Natural killer cell (primary cell): Measurements from ENCODE around the gene TMEM255B. TPM values are rescaled to one million over a fixed set of nuclear protein-coding genes. Genes with fewer than 3 reads are reported as not detected.

Source experiments
- ATAC-seq, 3 donors: fragments of 150-1000 bp in 2 of 3; fragments of 200-7000 bp in 1 of 3; cut with Tn5 transposase; 1 replicate in 1 of 3; 2 replicates in 2 of 3; pipeline ENCODE4 v1.10.0; 2021; ENCODE audit warnings: mild to moderate bottlenecking in 2 of 3, moderate library complexity in 2 of 3
- DNase-seq, 2 donors: peaks; one replicate each; pipeline versions ENCODE4 v3.0.0 to v3.0.0-alpha.2; 2013 to 2021; ENCODE audit warnings: mixed read lengths in 1 of 2
- H3K27ac ChIP-seq: one replicate; pipeline ENCODE4 v1.5.1; 2013; ENCODE audit warnings: mild to moderate bottlenecking, low read length
- H3K27me3 ChIP-seq: one replicate; pipeline ENCODE4 v1.6.1; 2013; ENCODE audit warnings: low read length; ENCODE audit not compliant: control insufficient read depth, insufficient read depth
- H3K36me3 ChIP-seq: one replicate; pipeline ENCODE4 v1.6.1; 2013; ENCODE audit warnings: low read length; ENCODE audit not compliant: control insufficient read depth, insufficient read depth
- H3K4me1 ChIP-seq: one replicate; pipeline ENCODE4 v1.6.1; 2013; ENCODE audit warnings: low read length; ENCODE audit not compliant: control insufficient read depth, insufficient read depth
- H3K4me3 ChIP-seq: one replicate; pipeline ENCODE4 v1.5.1; 2013; ENCODE audit warnings: low read length
- H3K9me3 ChIP-seq: one replicate; pipeline ENCODE4 v1.6.1; 2013; ENCODE audit warnings: low read length; ENCODE audit not compliant: control insufficient read depth, insufficient read depth
- H3K27ac Mint-ChIP-seq, 2 donors: one replicate each; pipeline ENCODE4 v1.8.0; 2022; ENCODE audit warnings: mild to moderate bottlenecking in 2 of 2, mixed read lengths in 2 of 2, moderate library complexity in 1 of 2
- H3K27me3 Mint-ChIP-seq, 2 donors: one replicate each; pipeline ENCODE4 v1.8.0; 2022; ENCODE audit warnings: low read depth in 2 of 2, mixed read lengths in 2 of 2
- H3K36me3 Mint-ChIP-seq: one replicate; pipeline ENCODE4 v1.8.0; 2022; ENCODE audit warnings: mixed read lengths
- H3K4me1 Mint-ChIP-seq, 2 donors: one replicate each; pipeline ENCODE4 v1.8.0; 2022; ENCODE audit warnings: mixed read lengths in 2 of 2
- H3K4me3 Mint-ChIP-seq: one replicate; pipeline ENCODE4 v1.8.0; 2022; ENCODE audit warnings: mild to moderate bottlenecking, moderate library complexity, mixed read lengths
- H3K9me3 Mint-ChIP-seq, 2 donors: one replicate each; pipeline ENCODE4 v1.8.0; 2022; ENCODE audit warnings: mixed read lengths in 2 of 2
- WGBS: methylation state at CpG from one replicate; pipeline ENCODE4 v1.1.7; 2013; ENCODE audit warnings: missing lambda C conversion rate; ENCODE audit not compliant: insufficient coverage; 5-methylcytosine and 5-hydroxymethylcytosine counted together
- intact Hi-C: fragments of 100-400 bp; cut with micrococcal nuclease; formaldehyde crosslinking; loops from one replicate; pipeline ENCODE4 v1.14.2; 2022
- total RNA-seq, 4 donors: library from RNA; stranded (reverse); fragments of 120-200 nt in 1 of 4; gene quantifications; one replicate each; pipeline versions ENCODE4 v1.2.3 to v1.2.4, GENCODE V29; 2013 to 2022
- TF ChIP-seq, protein P1 (sequence below): fragments of 200-600 bp; IDR thresholded peaks from one replicate; pipeline ENCODE4 v1.8.0; 2022; ENCODE audit warnings: antibody characterized with exemption

Gene TMEM255B
- total RNA-seq, 3 donors from 2014 or later (not counting 1 experiment from before 2014, with no cell fraction given) = 0.38 to 3.0 (median 1.0) TPM

DNA sequence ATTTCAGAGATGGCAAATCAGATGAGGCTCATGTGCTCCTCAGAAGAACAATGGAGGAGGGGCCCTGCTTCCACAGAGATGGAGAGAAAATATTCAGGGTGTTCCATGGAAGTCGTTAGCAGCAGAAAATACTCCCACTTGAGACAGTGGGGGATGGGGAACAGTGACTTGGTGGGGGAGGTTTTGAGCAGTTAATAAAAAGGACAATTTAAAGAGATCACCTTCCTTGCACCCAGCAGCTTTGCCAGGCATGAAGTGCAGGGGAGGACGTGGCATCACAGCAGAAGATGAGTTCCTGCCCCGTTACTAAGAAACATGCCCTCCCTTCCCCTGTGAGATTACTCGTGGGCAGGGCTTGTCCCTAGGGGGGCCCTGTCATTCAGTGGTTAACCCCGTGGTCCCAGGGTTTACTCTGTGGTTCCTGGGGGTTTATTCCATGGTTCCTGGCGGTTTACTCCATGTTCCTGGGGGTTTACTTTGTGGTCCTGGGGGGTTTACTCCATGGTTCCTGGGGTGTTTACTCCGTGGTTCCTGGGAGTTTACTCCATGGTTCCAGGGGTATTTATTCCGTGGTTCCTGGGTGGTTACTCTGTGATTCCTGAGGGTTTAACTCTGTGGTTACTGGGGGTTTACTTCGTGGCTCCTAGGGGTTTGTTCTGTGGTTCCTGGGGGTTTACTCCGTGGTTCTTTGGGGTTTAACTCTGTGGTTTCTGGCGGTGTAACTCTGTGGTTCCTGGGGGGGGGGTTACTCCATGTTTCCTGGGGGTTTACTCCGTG lies 49.2 kb downstream of the TMEM255B start:
- intact Hi-C loops = no loop called here
- H3K36me3 Mint-ChIP-seq = no peaks in the 10 kb centered on the region
- Histone ChIP-seq H3K36me3 (no peaks in the 10 kb centered on the region), H3K27ac (no peak overlapping the region), H3K9me3 (peaks cover 9% of the 10 kb centered on the region), H3K4me1 (no peaks in the 10 kb centered on the region), H3K4me3 (no peak overlapping the region), H3K27me3 (no peaks in the 10 kb centered on the region)
- 61% methylated on average over 12 of the region's 12 CpGs for WGBS
- H3K27ac Mint-ChIP-seq = no peak overlapping the region
- no peaks in the 10 kb centered on the region for H3K27me3 Mint-ChIP-seq
- DNase-seq (no peak), ATAC-seq (no peak)
- no peaks in the 10 kb centered on the region for H3K9me3 Mint-ChIP-seq
- no peak overlapping the region for H3K4me3 Mint-ChIP-seq
- peaks cover 0 to 5% of the 10 kb centered on the region in 2 donors for H3K4me1 Mint-ChIP-seq
- TF ChIP-seq, protein P1, sequence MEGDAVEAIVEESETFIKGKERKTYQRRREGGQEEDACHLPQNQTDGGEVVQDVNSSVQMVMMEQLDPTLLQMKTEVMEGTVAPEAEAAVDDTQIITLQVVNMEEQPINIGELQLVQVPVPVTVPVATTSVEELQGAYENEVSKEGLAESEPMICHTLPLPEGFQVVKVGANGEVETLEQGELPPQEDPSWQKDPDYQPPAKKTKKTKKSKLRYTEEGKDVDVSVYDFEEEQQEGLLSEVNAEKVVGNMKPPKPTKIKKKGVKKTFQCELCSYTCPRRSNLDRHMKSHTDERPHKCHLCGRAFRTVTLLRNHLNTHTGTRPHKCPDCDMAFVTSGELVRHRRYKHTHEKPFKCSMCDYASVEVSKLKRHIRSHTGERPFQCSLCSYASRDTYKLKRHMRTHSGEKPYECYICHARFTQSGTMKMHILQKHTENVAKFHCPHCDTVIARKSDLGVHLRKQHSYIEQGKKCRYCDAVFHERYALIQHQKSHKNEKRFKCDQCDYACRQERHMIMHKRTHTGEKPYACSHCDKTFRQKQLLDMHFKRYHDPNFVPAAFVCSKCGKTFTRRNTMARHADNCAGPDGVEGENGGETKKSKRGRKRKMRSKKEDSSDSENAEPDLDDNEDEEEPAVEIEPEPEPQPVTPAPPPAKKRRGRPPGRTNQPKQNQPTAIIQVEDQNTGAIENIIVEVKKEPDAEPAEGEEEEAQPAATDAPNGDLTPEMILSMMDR = no peak

DNA sequence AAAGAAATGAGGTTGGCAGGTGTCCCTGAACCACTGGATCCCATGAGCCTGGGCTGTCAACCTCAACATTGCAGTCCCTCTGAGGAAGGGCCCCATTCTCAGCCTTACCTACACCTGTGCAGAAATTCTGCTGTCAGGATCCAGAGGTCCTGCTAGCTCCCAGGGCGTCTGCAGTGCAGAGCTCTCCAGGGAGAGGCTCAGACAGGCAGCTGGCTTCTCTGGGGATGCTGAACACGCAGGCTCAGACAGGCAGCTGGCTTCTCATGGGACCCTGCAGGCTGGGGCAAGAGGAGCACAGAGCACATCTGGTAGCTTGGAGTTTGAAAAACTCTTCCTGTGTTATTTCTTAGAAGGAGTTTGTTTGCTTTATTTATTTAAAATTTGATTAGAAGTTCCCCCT lies 50.9 kb downstream of the TMEM255B start:
- no peaks in the 10 kb centered on the region for H3K27me3 ChIP-seq
- H3K36me3 Mint-ChIP-seq = no peaks in the 10 kb centered on the region

DNA sequence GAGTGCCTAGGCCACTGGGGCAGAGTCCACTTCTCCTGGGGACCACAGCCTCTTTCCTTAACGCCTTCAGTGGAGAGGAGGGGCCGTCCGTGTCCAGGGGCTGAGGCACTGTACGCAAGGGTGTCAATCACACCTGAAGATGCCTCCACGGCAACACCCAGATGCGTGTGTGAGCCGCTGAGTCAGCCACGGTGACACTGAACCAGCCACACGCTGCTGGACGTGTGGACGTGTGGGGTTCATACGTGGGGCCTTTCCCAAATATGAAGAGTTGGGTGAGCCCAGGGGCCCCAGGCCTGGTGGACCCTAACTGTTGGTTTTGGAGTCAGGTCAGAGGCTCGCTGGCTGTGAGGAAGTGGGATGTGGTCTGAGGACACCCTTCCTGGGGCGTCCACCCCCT lies 51.6 kb downstream of the TMEM255B start:
- H3K4me1 ChIP-seq = peaks cover 6% of the 10 kb centered on the region
- H3K27me3 Mint-ChIP-seq = peaks cover 0 to 5% of the 10 kb centered on the region in 2 donors
- 92% methylated on average over 14 of the region's 14 CpGs for WGBS
- H3K4me1 Mint-ChIP-seq = peaks cover 4 to 9% of the 10 kb centered on the region in 2 donors
- intact Hi-C loops = no loop called here
- no peak overlapping the region for H3K4me3 ChIP-seq
- no peak overlapping the region for H3K27ac ChIP-seq
- H3K36me3 Mint-ChIP-seq = no peaks in the 10 kb centered on the region
- TF ChIP-seq, protein P1 = no peak
- peaks cover 2% of the 10 kb centered on the region for H3K27me3 ChIP-seq
- ATAC-seq (no peak), DNase-seq (no peak)
- H3K36me3 ChIP-seq = no peaks in the 10 kb centered on the region
- no peak overlapping the region for H3K4me3 Mint-ChIP-seq
- peaks cover 9% of the 10 kb centered on the region for H3K9me3 ChIP-seq
- H3K27ac Mint-ChIP-seq = no peak overlapping the region
- no peaks in the 10 kb centered on the region for H3K9me3 Mint-ChIP-seq

More for the DNA sequence above, 50.9 kb downstream of the TMEM255B start:
- 72% methylated on average over 2 of the region's 2 CpGs for WGBS
- ATAC-seq (no peak), DNase-seq (no peak)
- Histone ChIP-seq H3K27ac (no peak overlapping the region), H3K4me1 (no peaks in the 10 kb centered on the region), H3K9me3 (peaks cover 9% of the 10 kb centered on the region), H3K36me3 (no peaks in the 10 kb centered on the region), H3K4me3 (no peak overlapping the region)
- intact Hi-C loops = no loop called here
- TF ChIP-seq, protein P1 = no peak
- Mint-ChIP-seq H3K27me3 (peaks cover 0 to under 1% of the 10 kb centered on the region in 2 donors), H3K4me1 (peaks cover 0 to 5% of the 10 kb centered on the region in 2 donors), H3K9me3 (no peaks in the 10 kb centered on the region), H3K4me3 (no peak overlapping the region), H3K27ac (no peak overlapping the region)
